ENCODE results near the gene FAF2.
A peak's percentile ranks its signal among the peaks of the same experiment; 100 is the strongest.
"Not testable (repeated sequence)": the region's sequence is repeated elsewhere in the genome, so short reads cannot be mapped to it uniquely, and the experiment has no call there.

The FAF2 gene

DNA sequence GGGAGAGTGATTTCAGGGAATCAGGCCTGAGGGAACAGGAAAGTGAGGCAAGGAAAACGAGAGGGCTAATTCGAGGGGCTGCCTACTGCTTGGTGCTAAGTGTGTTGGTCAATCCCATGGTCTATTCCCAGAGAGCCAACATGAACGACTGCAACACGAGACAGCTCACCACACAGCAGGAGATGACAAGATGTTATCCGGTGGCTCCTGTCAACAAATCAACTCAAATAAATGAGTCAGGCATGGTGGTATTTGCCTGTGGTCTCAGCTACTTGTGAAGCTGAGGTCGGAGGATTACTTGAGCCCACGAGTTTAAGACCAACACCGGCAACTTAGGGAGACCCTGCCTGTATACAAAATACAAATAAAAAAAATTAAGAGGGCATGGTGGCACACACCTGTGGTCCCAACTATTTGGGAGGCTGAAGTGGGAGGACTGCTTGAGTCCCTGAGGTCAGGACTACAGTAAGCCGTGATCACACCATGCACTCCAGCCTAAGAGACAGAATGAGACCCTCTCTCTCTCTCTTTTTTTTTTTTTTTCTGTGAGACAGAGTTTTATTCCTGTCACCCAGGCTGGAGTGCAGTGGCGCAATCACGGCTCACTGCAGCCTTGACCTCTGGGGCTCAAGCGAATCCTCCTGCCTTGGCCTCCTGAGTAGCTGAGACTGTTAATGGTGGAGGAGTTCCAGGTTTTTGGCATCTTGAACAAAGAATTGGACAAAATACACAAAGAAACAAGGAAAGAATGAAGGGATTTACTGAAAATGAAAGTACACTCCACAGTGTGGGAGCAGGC is 9.0 kb upstream of the FAF2 start:
- Histone ChIP-seq H3K9me2 (ENCODE audit: low read depth, low read length) (no peaks in the 10 kb centered on the region), H3K9ac (ENCODE audit: low read length) (no peak overlapping the region), H3K27ac (ENCODE audit: low read depth, low read length, poor library complexity, severe bottlenecking) (no peak overlapping the region), H3F3A (ENCODE audit: insufficient read depth, low read length) (0 out of 2 replicates have a peak, but pooled peaks cover 3% of the 10 kb centered on the region), H3K27me3 (ENCODE audit: insufficient read depth, low read length) (no peaks in the 10 kb centered on the region), H3K4me1 (ENCODE audit: insufficient read depth, low read length, severe bottlenecking) (peaks cover 37% of the 10 kb centered on the region), H3K36me3 (ENCODE audit: insufficient read depth, low read length) (no peaks in the 10 kb centered on the region), H3K4me3 (ENCODE audit: low read depth, low read length, poor library complexity, severe bottlenecking) (no peak overlapping the region), H3K4me2 (ENCODE audit: low read length) (no peak overlapping the region), H3K9me3 (ENCODE audit: low read length) (no peaks in the 10 kb centered on the region), H2AFZ (ENCODE audit: low read length) (no peak overlapping the region), H3K79me2 (ENCODE audit: insufficient read depth, low read length) (no peaks in the 10 kb centered on the region), H4K20me1 (ENCODE audit: insufficient read depth, low read length) (no peaks in the 10 kb centered on the region)
- TF ChIP-seq, protein P1, sequence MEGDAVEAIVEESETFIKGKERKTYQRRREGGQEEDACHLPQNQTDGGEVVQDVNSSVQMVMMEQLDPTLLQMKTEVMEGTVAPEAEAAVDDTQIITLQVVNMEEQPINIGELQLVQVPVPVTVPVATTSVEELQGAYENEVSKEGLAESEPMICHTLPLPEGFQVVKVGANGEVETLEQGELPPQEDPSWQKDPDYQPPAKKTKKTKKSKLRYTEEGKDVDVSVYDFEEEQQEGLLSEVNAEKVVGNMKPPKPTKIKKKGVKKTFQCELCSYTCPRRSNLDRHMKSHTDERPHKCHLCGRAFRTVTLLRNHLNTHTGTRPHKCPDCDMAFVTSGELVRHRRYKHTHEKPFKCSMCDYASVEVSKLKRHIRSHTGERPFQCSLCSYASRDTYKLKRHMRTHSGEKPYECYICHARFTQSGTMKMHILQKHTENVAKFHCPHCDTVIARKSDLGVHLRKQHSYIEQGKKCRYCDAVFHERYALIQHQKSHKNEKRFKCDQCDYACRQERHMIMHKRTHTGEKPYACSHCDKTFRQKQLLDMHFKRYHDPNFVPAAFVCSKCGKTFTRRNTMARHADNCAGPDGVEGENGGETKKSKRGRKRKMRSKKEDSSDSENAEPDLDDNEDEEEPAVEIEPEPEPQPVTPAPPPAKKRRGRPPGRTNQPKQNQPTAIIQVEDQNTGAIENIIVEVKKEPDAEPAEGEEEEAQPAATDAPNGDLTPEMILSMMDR (IDR thresholded peaks at IDR 0.05; ENCODE audit: low read length), result no peak
- TF ChIP-seq EZH2 (IDR thresholded peaks at IDR 0.05; ENCODE audit: borderline replicate concordance, low read length), result no peak

DNA sequence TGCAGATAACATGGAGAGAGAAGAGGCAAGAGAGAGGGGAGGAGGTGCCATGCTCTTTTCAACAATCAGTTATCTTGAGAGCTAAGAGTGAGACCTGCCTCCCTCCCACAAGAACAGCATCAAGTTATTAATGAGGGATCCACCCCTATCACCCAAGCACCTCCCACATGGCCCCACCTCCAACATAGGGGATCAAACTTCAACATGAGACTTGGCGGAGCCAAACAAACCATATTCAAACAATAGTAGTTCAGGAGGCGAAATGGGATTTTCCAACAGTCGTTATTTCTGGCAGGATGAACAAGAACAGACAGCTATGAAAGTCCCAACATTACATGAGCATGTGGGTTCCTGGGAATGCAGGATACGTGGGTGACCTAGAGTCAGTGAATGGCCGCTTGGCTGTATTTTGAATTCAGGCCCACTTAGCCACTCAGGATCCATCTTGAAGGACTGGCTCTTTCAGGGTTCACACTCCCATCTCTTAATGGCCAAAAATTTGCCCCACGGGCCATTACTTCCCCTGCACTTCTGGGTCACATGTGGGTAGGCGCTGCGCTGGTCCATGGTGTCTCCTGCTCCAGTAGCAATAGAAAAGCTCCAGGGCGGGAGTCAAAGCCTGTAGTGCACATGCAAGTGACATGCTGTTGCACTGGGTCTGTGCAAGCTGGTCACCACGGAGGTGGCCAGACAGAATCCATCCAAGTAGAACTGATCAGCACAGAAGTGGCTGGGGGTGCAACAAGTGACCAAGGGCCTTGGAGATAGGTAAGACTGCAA is 7.1 kb upstream of the FAF2 start:
- peaks cover 31% of the 10 kb centered on the region for H3K4me1 ChIP-seq (ENCODE audit: insufficient read depth, low read length, severe bottlenecking)
- H3K27ac ChIP-seq (ENCODE audit: low read depth, low read length, poor library complexity, severe bottlenecking), result peak overlapping the region; percentile 44
- H3K4me3 ChIP-seq (ENCODE audit: low read depth, low read length, poor library complexity, severe bottlenecking), result no peak overlapping the region
- H3F3A ChIP-seq (ENCODE audit: insufficient read depth, low read length), result 0 out of 2 replicates have a peak, but pooled peaks cover 3% of the 10 kb centered on the region
- H2AFZ ChIP-seq (ENCODE audit: low read length), result no peak overlapping the region
- H3K9ac ChIP-seq (ENCODE audit: low read length), result no peak overlapping the region
- H3K36me3 ChIP-seq (ENCODE audit: insufficient read depth, low read length), result no peaks in the 10 kb centered on the region
- 0 out of 2 replicates have a peak overlapping the region, but pooled peaks have one; percentile 20 for H3K4me2 ChIP-seq (ENCODE audit: low read length)
- no peak for TF ChIP-seq EZH2 (IDR thresholded peaks at IDR 0.05; ENCODE audit: borderline replicate concordance, low read length)
- TF ChIP-seq, protein P1 (IDR thresholded peaks at IDR 0.05; ENCODE audit: low read length), result no peak
- no peaks in the 10 kb centered on the region for H3K9me2 ChIP-seq (ENCODE audit: low read depth, low read length)
- no peaks in the 10 kb centered on the region for H3K27me3 ChIP-seq (ENCODE audit: insufficient read depth, low read length)
- H3K79me2 ChIP-seq (ENCODE audit: insufficient read depth, low read length), result no peaks in the 10 kb centered on the region
- no peaks in the 10 kb centered on the region for H4K20me1 ChIP-seq (ENCODE audit: insufficient read depth, low read length)
- no peaks in the 10 kb centered on the region for H3K9me3 ChIP-seq (ENCODE audit: low read length)

GRCh38 chr5:176441921-176442323 is 6.3 kb upstream of the FAF2 start:
- TF ChIP-seq EZH2 (IDR thresholded peaks at IDR 0.05; ENCODE audit: borderline replicate concordance, low read length), result no peak
- TF ChIP-seq, protein P1 (IDR thresholded peaks at IDR 0.05; ENCODE audit: low read length), result no peak
- H3K79me2 ChIP-seq (ENCODE audit: insufficient read depth, low read length), result no peaks in the 10 kb centered on the region
- no peaks in the 10 kb centered on the region for H3K27me3 ChIP-seq (ENCODE audit: insufficient read depth, low read length)
- H3K4me3 ChIP-seq (ENCODE audit: low read depth, low read length, poor library complexity, severe bottlenecking), result no peak overlapping the region
- H3K4me1 ChIP-seq (ENCODE audit: insufficient read depth, low read length, severe bottlenecking), result peaks cover 24% of the 10 kb centered on the region
- no peaks in the 10 kb centered on the region for H3K9me3 ChIP-seq (ENCODE audit: low read length)
- H3F3A ChIP-seq (ENCODE audit: insufficient read depth, low read length), result no peaks in the 10 kb centered on the region
- H3K9ac ChIP-seq (ENCODE audit: low read length), result no peak overlapping the region
- H4K20me1 ChIP-seq (ENCODE audit: insufficient read depth, low read length), result no peaks in the 10 kb centered on the region
- H2AFZ ChIP-seq (ENCODE audit: low read length), result no peak overlapping the region
- peak overlapping the region; percentile 20; the same call in 1 of the 2 replicates for H3K4me2 ChIP-seq (ENCODE audit: low read length)
- no peaks in the 10 kb centered on the region for H3K9me2 ChIP-seq (ENCODE audit: low read depth, low read length)
- H3K36me3 ChIP-seq (ENCODE audit: insufficient read depth, low read length), result no peaks in the 10 kb centered on the region
- H3K27ac ChIP-seq (ENCODE audit: low read depth, low read length, poor library complexity, severe bottlenecking), result peak overlapping the region; percentile 34

- not testable (repeated sequence) for H3K9me3 ChIP-seq (ENCODE audit: low read length); H3K4me2 ChIP-seq (ENCODE audit: low read length); H3F3A ChIP-seq (ENCODE audit: insufficient read depth, low read length); H3K27me3 ChIP-seq (ENCODE audit: insufficient read depth, low read length); H2AFZ ChIP-seq (ENCODE audit: low read length); H4K20me1 ChIP-seq (ENCODE audit: insufficient read depth, low read length); H3K79me2 ChIP-seq (ENCODE audit: insufficient read depth, low read length); H3K36me3 ChIP-seq (ENCODE audit: insufficient read depth, low read length); H3K27ac ChIP-seq (ENCODE audit: low read depth, low read length, poor library complexity, severe bottlenecking); H3K9me2 ChIP-seq (ENCODE audit: low read depth, low read length); H3K9ac ChIP-seq (ENCODE audit: low read length); H3K4me3 ChIP-seq (ENCODE audit: low read depth, low read length, poor library complexity, severe bottlenecking)
- H3K4me1 ChIP-seq (ENCODE audit: insufficient read depth, low read length, severe bottlenecking), result peaks cover 27% of the 10 kb centered on the region
Observed at GRCh38 chr5:176442911-176443310, 5.3 kb upstream of the FAF2 start.

All from OCI-LY1 (cell line).